ENCODE measurements around the gene SLC2A5. TPM values are rescaled to one million over a fixed set of nuclear protein-coding genes. Genes with fewer than 3 reads are reported as not detected.

Gene SLC2A5
- total RNA-seq, 6 donors from 2014 or later = 0.30 to 11.5 (median 1.2) TPM

DNA sequence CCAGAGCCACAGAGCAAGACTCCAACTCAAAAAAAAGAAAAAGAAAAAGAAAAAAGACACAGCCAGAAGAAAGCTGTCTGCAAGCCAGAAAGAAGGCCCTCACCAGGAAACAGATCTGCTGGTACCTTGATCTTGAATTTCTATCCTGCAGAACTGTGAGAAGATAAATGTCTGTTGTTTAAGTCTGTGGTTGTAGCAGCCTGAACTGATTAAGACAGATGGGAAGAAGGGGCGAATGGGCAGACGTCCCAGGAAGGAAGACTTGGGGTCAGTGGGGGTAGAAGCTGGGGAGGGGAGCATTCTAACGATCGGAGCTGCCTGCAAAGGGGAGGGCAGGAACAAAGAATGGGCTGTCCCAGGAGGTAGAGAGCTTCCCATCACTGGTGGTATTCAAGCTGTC, 49.5 kb downstream of the SLC2A5 start:
- TF ChIP-seq, protein P1, sequence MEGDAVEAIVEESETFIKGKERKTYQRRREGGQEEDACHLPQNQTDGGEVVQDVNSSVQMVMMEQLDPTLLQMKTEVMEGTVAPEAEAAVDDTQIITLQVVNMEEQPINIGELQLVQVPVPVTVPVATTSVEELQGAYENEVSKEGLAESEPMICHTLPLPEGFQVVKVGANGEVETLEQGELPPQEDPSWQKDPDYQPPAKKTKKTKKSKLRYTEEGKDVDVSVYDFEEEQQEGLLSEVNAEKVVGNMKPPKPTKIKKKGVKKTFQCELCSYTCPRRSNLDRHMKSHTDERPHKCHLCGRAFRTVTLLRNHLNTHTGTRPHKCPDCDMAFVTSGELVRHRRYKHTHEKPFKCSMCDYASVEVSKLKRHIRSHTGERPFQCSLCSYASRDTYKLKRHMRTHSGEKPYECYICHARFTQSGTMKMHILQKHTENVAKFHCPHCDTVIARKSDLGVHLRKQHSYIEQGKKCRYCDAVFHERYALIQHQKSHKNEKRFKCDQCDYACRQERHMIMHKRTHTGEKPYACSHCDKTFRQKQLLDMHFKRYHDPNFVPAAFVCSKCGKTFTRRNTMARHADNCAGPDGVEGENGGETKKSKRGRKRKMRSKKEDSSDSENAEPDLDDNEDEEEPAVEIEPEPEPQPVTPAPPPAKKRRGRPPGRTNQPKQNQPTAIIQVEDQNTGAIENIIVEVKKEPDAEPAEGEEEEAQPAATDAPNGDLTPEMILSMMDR (IDR thresholded peaks at IDR 0.05) = no peak
- TF ChIP-seq POLR2A (IDR thresholded peaks at IDR 0.05) = no peak
- no peak for TF ChIP-seq EP300 (IDR thresholded peaks at IDR 0.05)
- TF ChIP-seq POLR2AphosphoS5 (IDR thresholded peaks at IDR 0.05) = no peak
- ATAC-seq (ENCODE audit: low FRiP score in 2 of 2) (no peak), DNase-seq (no peak)
- H3K4me3 ChIP-seq = no peak overlapping the region
- 30 to 47% methylated on average over 4 of the region's 4 CpGs for WGBS, 2 donors
- H3K27me3 ChIP-seq = no peaks in the 10 kb centered on the region
- no peaks in the 10 kb centered on the region for H3K4me1 ChIP-seq
- H3K9me3 ChIP-seq = no peaks in the 10 kb centered on the region
- H3K36me3 ChIP-seq = no peaks in the 10 kb centered on the region
- H3K27ac ChIP-seq = no peak overlapping the region

DNA sequence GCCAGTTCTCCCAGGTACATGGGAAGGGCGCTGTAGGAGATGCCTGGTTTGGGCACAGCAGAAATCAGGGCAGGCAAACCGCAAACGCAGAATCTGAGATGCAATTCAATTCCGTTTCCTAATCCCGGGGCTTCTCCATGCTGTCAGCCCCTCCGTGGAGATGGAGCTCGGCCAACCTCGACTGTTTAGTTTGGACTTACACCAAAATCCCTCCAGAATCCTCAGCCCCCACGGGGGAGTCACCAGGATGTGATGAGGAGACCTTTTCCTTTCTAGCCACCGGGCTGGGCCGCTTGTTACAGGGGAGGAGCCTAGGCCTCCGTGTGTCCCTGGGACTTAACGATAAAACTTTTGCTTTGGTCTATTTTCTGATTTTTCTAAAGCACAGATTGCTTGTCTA, 51.1 kb downstream of the SLC2A5 start:
- H3K4me1 ChIP-seq = no peaks in the 10 kb centered on the region
- no peak for DNase-seq
- no peak overlapping the region for H3K4me3 ChIP-seq
- WGBS, 2 donors = 61 to 62% methylated on average over 9 to 13 of the region's 13 CpGs
- TF ChIP-seq POLR2AphosphoS5 (IDR thresholded peaks at IDR 0.05) = no peak
- TF ChIP-seq, protein P1 (IDR thresholded peaks at IDR 0.05) = no peak
- TF ChIP-seq POLR2A (IDR thresholded peaks at IDR 0.05) = no peak
- TF ChIP-seq EP300 (IDR thresholded peaks at IDR 0.05) = no peak
- no peaks in the 10 kb centered on the region for H3K36me3 ChIP-seq
- ATAC-seq (ENCODE audit: low FRiP score in 2 of 2) = no peak
- H3K27me3 ChIP-seq = no peaks in the 10 kb centered on the region
- no peaks in the 10 kb centered on the region for H3K9me3 ChIP-seq
- H3K27ac ChIP-seq = no peak overlapping the region

- 75 to 82% methylated on average over 5 of the region's 5 CpGs for WGBS, 2 donors
- Histone ChIP-seq H3K9me3 (no peaks in the 10 kb centered on the region), H3K27ac (no peak overlapping the region), H3K4me3 (no peak overlapping the region), H3K4me1 (no peaks in the 10 kb centered on the region), H3K36me3 (no peaks in the 10 kb centered on the region), H3K27me3 (no peaks in the 10 kb centered on the region)
- DNase-seq (no peak), ATAC-seq (ENCODE audit: low FRiP score in 2 of 2) (no peak)
- TF ChIP-seq, protein P1 (IDR thresholded peaks at IDR 0.05) = no peak
- TF ChIP-seq POLR2A (IDR thresholded peaks at IDR 0.05) (no peak), POLR2AphosphoS5 (IDR thresholded peaks at IDR 0.05) (no peak), EP300 (IDR thresholded peaks at IDR 0.05) (no peak)
Observed at GRCh38 chr1:9016455-9016854, 53.0 kb downstream of the SLC2A5 start.

- peak in 1 of 2 donors; percentile 78 for DNase-seq
- H3K27me3 ChIP-seq = no peaks in the 10 kb centered on the region
- H3K4me1 ChIP-seq = peaks cover 0 to 9% (median 4%) of the 10 kb centered on the region in 4 donors
- H3K9me3 ChIP-seq = no peaks in the 10 kb centered on the region
- ATAC-seq (ENCODE audit: low FRiP score in 2 of 2) = no peak
- no peak overlapping the region for H3K27ac ChIP-seq
- no peaks in the 10 kb centered on the region for H3K36me3 ChIP-seq
- no peak overlapping the region for H3K4me3 ChIP-seq
- 90 to 91% methylated on average over 6 to 36 of the region's 36 CpGs for WGBS, 2 donors
- TF ChIP-seq POLR2AphosphoS5 (IDR thresholded peaks at IDR 0.05) (no peak), EP300 (IDR thresholded peaks at IDR 0.05) (no peak), POLR2A (IDR thresholded peaks at IDR 0.05) (no peak)
- TF ChIP-seq, protein P1 (IDR thresholded peaks at IDR 0.05) = no peak
Observed at GRCh38 chr1:9014475-9015375, 54.7 kb downstream of the SLC2A5 start.
